Loucy (cell line): ENCODE measurements around the gene KRT34.

Source experiments
- H2AFZ ChIP-seq: fragments of 200-600 bp; sonication (generic); 2 replicates; pipeline ENCODE4 v1.6.0; 2016; ENCODE audit warnings: antibody characterized with exemption, mild to moderate bottlenecking, low read length, moderate library complexity
- H3F3A ChIP-seq: fragments of 200-600 bp; 2 replicates; pipeline ENCODE4 v1.6.0; 2016; ENCODE audit warnings: antibody characterized with exemption, low read depth, mild to moderate bottlenecking
- H3K27me3 ChIP-seq: fragments of 200-600 bp; sonication (generic); 2 replicates; pipeline ENCODE4 v1.6.1; 2014; ENCODE audit warnings: low read length, mild to moderate bottlenecking; ENCODE audit not compliant: insufficient read depth, poor library complexity, severe bottlenecking
- H3K36me3 ChIP-seq: fragments of 200-600 bp; sonication (generic); 2 replicates; pipeline ENCODE4 v1.6.1; 2016; ENCODE audit warnings: low read length; ENCODE audit not compliant: insufficient read depth
- H3K4me1 ChIP-seq: fragments of 200-600 bp; sonication (generic); 2 replicates; pipeline ENCODE4 v1.5.1; 2014; ENCODE audit warnings: low read length, mild to moderate bottlenecking; ENCODE audit not compliant: insufficient read depth, poor library complexity, severe bottlenecking
- H3K4me2 ChIP-seq: fragments of 200-600 bp; sonication (generic); 2 replicates; pipeline ENCODE4 v1.6.0; 2014; ENCODE audit warnings: antibody characterized with exemption, low read length, low read depth, mild to moderate bottlenecking; ENCODE audit not compliant: poor library complexity, severe bottlenecking
- H3K4me3 ChIP-seq: fragments of 200-600 bp; sonication (generic); 2 replicates; pipeline ENCODE4 v1.5.1; 2014; ENCODE audit warnings: low read length, mild to moderate bottlenecking, mixed read lengths; ENCODE audit not compliant: poor library complexity, severe bottlenecking
- H3K79me2 ChIP-seq: fragments of 200-600 bp; sonication (generic); 2 replicates; pipeline ENCODE4 v1.6.1; 2014; ENCODE audit warnings: low read length; ENCODE audit not compliant: insufficient read depth
- H3K9ac ChIP-seq: fragments of 200-600 bp; sonication (generic); 2 replicates; pipeline ENCODE4 v1.6.0; 2014; ENCODE audit warnings: mild to moderate bottlenecking, low read depth, low read length, moderate library complexity; ENCODE audit not compliant: poor library complexity, severe bottlenecking
- H3K9me2 ChIP-seq: fragments of 200-600 bp; sonication (generic); replicated peaks from 2 replicates; pipeline ENCODE4 v1.6.1; 2016; ENCODE audit warnings: low read depth, low read length, mixed read lengths
- H3K9me3 ChIP-seq: fragments of 200-600 bp; sonication (generic); 2 replicates; pipeline ENCODE4 v1.6.1; 2014; ENCODE audit warnings: mild to moderate bottlenecking, antibody characterized with exemption, low read length, low read depth; ENCODE audit not compliant: insufficient read depth
- H4K20me1 ChIP-seq: fragments of 200-600 bp; sonication (generic); 2 replicates; pipeline ENCODE4 v1.6.0; 2014; ENCODE audit warnings: antibody characterized with exemption, low read length, mild to moderate bottlenecking; ENCODE audit not compliant: insufficient read depth, poor library complexity, severe bottlenecking
- EZH2phosphoT487 ChIP-seq: fragments of 200-600 bp; IDR thresholded peaks from 2 replicates; pipeline ENCODE4 v1.6.1; 2018; ENCODE audit warnings: antibody characterized with exemption, mild to moderate bottlenecking, moderate library complexity, borderline replicate concordance
- TF ChIP-seq, protein P1 (sequence below): fragments of 200-600 bp; sonication (generic); conservative IDR thresholded peaks from 2 replicates; pipeline ENCODE4 v1.5.1; 2014; ENCODE audit warnings: mild to moderate bottlenecking, antibody characterized with exemption, low read length

KRT34 gene

DNA sequence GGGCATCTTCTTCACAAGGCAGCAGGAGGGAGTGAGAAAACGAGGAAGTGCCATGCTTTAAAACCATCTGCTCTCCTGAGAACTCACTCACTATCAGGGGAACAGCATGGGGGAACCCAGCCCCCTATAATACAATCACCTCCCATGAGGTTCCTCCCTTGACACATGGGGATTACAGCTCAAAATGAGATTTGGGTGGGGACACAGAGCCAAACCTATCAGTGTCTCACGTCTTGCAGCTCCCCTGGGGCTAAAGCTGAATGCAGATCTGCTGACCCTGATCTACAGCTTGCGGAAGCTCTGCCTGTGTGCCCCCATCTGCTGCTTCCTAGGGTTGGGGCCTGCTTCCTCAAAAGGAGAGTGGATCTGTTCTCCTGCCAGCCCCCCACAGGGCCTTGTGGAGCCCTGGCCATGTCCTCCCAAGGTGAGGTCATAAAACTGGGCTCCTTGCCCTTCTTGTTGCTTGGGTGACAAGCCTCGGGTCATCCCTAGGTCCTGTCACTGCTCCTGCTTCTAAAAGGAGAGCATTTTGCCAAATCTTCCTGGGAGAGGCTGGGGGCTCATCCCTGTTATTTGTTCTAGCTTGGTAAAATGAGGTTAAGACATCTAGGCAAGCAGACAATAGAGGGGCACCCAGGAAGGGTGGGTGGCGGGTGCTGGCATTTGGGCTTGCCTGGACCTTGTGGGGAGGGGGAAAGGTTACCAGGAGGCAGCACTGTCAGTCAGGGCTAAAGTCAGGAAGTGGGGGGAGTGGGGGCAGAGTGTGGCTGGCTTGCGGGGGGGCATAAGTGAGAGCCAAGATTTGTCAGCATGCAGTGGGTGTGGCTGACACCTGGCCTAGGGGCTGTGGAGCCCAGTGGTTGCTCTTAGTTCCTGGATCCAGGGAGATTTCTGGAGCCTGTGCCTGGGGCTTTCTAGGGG is 47.5 kb downstream of the KRT34 start:
- no peaks in the 10 kb centered on the region for H3K36me3 ChIP-seq
- TF ChIP-seq, protein P1, sequence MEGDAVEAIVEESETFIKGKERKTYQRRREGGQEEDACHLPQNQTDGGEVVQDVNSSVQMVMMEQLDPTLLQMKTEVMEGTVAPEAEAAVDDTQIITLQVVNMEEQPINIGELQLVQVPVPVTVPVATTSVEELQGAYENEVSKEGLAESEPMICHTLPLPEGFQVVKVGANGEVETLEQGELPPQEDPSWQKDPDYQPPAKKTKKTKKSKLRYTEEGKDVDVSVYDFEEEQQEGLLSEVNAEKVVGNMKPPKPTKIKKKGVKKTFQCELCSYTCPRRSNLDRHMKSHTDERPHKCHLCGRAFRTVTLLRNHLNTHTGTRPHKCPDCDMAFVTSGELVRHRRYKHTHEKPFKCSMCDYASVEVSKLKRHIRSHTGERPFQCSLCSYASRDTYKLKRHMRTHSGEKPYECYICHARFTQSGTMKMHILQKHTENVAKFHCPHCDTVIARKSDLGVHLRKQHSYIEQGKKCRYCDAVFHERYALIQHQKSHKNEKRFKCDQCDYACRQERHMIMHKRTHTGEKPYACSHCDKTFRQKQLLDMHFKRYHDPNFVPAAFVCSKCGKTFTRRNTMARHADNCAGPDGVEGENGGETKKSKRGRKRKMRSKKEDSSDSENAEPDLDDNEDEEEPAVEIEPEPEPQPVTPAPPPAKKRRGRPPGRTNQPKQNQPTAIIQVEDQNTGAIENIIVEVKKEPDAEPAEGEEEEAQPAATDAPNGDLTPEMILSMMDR, result no peak
- no peak for TF ChIP-seq EZH2phosphoT487
- H3K79me2 ChIP-seq, result no peaks in the 10 kb centered on the region
- no peaks in the 10 kb centered on the region for H3K9me2 ChIP-seq
- no peaks in the 10 kb centered on the region for H3K9me3 ChIP-seq
- no peak overlapping the region for H3K4me3 ChIP-seq
- no peak overlapping the region for H3K4me2 ChIP-seq
- H2AFZ ChIP-seq, result no peak overlapping the region
- H3K4me1 ChIP-seq, result no peaks in the 10 kb centered on the region
- H3K27me3 ChIP-seq, result no peaks in the 10 kb centered on the region
- no peaks in the 10 kb centered on the region for H4K20me1 ChIP-seq
- no peak overlapping the region for H3K9ac ChIP-seq
- H3F3A ChIP-seq, result no peaks in the 10 kb centered on the region

DNA sequence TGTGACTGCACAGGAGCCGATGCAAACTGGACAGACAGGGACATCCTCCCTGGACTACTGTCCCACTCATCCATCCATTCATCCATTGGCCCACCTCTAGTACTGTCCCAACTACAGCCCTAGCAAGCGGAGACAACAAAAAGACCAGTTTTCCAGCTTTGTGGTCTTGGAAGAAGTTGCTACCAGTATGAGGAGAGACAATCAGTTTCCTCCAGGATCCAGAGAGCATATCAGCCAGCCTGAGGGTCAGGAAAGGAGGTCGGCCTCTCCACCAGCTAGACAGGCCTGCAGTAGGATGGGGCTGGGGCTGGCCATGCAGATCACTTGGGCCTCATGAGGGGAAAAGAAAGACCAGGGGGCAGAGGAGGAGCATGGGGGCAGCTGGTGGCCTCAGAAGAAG is 48.3 kb downstream of the KRT34 start:
- no peaks in the 10 kb centered on the region for H3K4me1 ChIP-seq
- no peaks in the 10 kb centered on the region for H3K9me3 ChIP-seq
- H2AFZ ChIP-seq, result no peak overlapping the region
- H3K36me3 ChIP-seq, result no peaks in the 10 kb centered on the region
- no peaks in the 10 kb centered on the region for H3K9me2 ChIP-seq
- no peaks in the 10 kb centered on the region for H3K27me3 ChIP-seq
- H3K4me3 ChIP-seq, result no peak overlapping the region
- no peaks in the 10 kb centered on the region for H4K20me1 ChIP-seq
- TF ChIP-seq EZH2phosphoT487, result no peak
- TF ChIP-seq, protein P1, result no peak
- no peak overlapping the region for H3K4me2 ChIP-seq
- H3K9ac ChIP-seq, result no peak overlapping the region
- H3K79me2 ChIP-seq, result no peaks in the 10 kb centered on the region
- H3F3A ChIP-seq, result no peaks in the 10 kb centered on the region

DNA sequence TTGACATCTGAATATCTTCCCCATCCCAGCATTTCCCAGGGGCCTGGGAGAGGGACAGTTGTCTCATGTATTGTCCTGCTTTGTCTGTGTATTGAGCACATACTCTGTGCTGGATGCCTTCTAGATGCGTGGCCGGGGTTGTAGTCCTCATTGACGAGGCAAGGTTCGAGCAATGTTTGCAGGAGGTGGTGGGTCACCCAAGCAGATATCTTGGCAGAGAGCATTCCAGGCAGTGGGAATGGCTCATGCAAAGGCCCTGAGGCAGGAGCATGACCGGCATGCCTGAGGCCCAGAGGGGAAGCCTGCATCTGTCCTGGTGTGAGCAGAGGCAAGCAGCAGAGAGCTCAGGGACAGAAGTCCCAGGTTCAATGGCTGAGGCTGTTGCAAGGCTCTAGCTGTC is 49.0 kb downstream of the KRT34 start:
- Histone ChIP-seq H3K9me2 (no peaks in the 10 kb centered on the region), H3K9ac (no peak overlapping the region), H3K79me2 (no peaks in the 10 kb centered on the region), H3K27me3 (no peaks in the 10 kb centered on the region), H3K4me2 (no peak overlapping the region), H4K20me1 (no peaks in the 10 kb centered on the region), H2AFZ (no peak overlapping the region), H3F3A (no peaks in the 10 kb centered on the region), H3K4me1 (no peaks in the 10 kb centered on the region), H3K9me3 (no peaks in the 10 kb centered on the region), H3K4me3 (no peak overlapping the region), H3K36me3 (no peaks in the 10 kb centered on the region)
- no peak for TF ChIP-seq EZH2phosphoT487
- TF ChIP-seq, protein P1, result no peak
